KOPT-K1 (cell line): ENCODE data around the gene MRPS11.
"Not testable (repeated sequence)": the region's sequence is repeated elsewhere in the genome, so short reads cannot be mapped to it uniquely, and the experiment has no call there.

Experiments used
- H3K27ac ChIP-seq: fragments of 200-600 bp; sonication (generic); 2 replicates; pipeline ENCODE4 v1.5.1; 2016; ENCODE audit warnings: antibody characterized with exemption, mild to moderate bottlenecking, low read depth, low read length; ENCODE audit not compliant: poor library complexity, severe bottlenecking
- H3K36me3 ChIP-seq: fragments of 200-600 bp; sonication (generic); 2 replicates; pipeline ENCODE4 v1.5.1; 2017; ENCODE audit warnings: antibody characterized with exemption, mild to moderate bottlenecking, low read length, moderate library complexity; ENCODE audit not compliant: insufficient read depth
- H3K9me3 ChIP-seq: fragments of 200-600 bp; sonication (generic); 2 replicates; pipeline ENCODE4 v1.5.1; 2017; ENCODE audit warnings: antibody characterized with exemption, low read length, mild to moderate bottlenecking; ENCODE audit not compliant: insufficient read depth, poor library complexity, severe bottlenecking

The MRPS11 gene

GRCh38 chr15:88467073-88467934, at the start of gene MRPS11, which contains the start of gene MRPL46:
Gene MRPS11 (plus strand): TSS chr15:88467708. CDS start chr15:88467718, 10 bp downstream.
Gene MRPL46 (minus strand): TSS chr15:88467388. CDS start chr15:88467377, 11 bp downstream.
- peaks cover 65% of the 10 kb centered on the region for H3K36me3 ChIP-seq
- peak within 1 kb of the TSS; percentile 95 for H3K27ac ChIP-seq

GRCh38 chr15:88419830-88420229, 47.7 kb upstream of the MRPS11 start:
- no peak overlapping the region for H3K27ac ChIP-seq
- H3K36me3 ChIP-seq = no peaks in the 10 kb centered on the region
- no peaks in the 10 kb centered on the region for H3K9me3 ChIP-seq

More at GRCh38 chr15:88467073-88467934, at the start of gene MRPS11, which contains the start of gene MRPL46:
- no peaks in the 10 kb centered on the region for H3K9me3 ChIP-seq

GRCh38 chr15:88423331-88423730, 44.2 kb upstream of the MRPS11 start:
- no peaks in the 10 kb centered on the region for H3K9me3 ChIP-seq
- no peaks in the 10 kb centered on the region for H3K36me3 ChIP-seq
- H3K27ac ChIP-seq = no peak overlapping the region

- Histone ChIP-seq H3K27ac (no peak overlapping the region), H3K36me3 (no peaks in the 10 kb centered on the region), H3K9me3 (no peaks in the 10 kb centered on the region)
Measured at GRCh38 chr15:88426304-88426703, 41.2 kb upstream of the MRPS11 start.

- Histone ChIP-seq H3K27ac (no peak overlapping the region), H3K9me3 (no peaks in the 10 kb centered on the region), H3K36me3 (no peaks in the 10 kb centered on the region)
Measured at GRCh38 chr15:88428053-88428452, 39.5 kb upstream of the MRPS11 start.

- Histone ChIP-seq H3K27ac (no peak overlapping the region), H3K9me3 (no peaks in the 10 kb centered on the region), H3K36me3 (no peaks in the 10 kb centered on the region)
Measured at GRCh38 chr15:88428805-88429605, 38.5 kb upstream of the MRPS11 start.

- Histone ChIP-seq H3K36me3 (no peaks in the 10 kb centered on the region), H3K9me3 (no peaks in the 10 kb centered on the region), H3K27ac (no peak overlapping the region)
Measured at GRCh38 chr15:88430051-88430450, 37.5 kb upstream of the MRPS11 start.

GRCh38 chr15:88431441-88431840, 36.1 kb upstream of the MRPS11 start:
- Histone ChIP-seq H3K36me3 (no peaks in the 10 kb centered on the region), H3K27ac (no peak overlapping the region), H3K9me3 (no peaks in the 10 kb centered on the region)

- H3K27ac ChIP-seq = no peak overlapping the region
- no peaks in the 10 kb centered on the region for H3K9me3 ChIP-seq
- no peaks in the 10 kb centered on the region for H3K36me3 ChIP-seq
Measured at GRCh38 chr15:88433046-88433685, 34.3 kb upstream of the MRPS11 start.

- H3K9me3 ChIP-seq, H3K27ac ChIP-seq, H3K36me3 ChIP-seq: not testable (repeated sequence)
Measured at GRCh38 chr15:88434106-88434505, 33.4 kb upstream of the MRPS11 start.

GRCh38 chr15:88438181-88438580, 29.3 kb upstream of the MRPS11 start:
- no peak overlapping the region for H3K27ac ChIP-seq
- H3K36me3 ChIP-seq = no peaks in the 10 kb centered on the region
- H3K9me3 ChIP-seq = peaks cover under 1% of the 10 kb centered on the region

- H3K27ac ChIP-seq = no peak overlapping the region
- peaks cover 15% of the 10 kb centered on the region for H3K9me3 ChIP-seq
- H3K36me3 ChIP-seq = no peaks in the 10 kb centered on the region
Measured at GRCh38 chr15:88440021-88440420, 27.5 kb upstream of the MRPS11 start.

- H3K36me3 ChIP-seq = no peaks in the 10 kb centered on the region
- H3K9me3 ChIP-seq = peaks cover 15% of the 10 kb centered on the region
- no peak overlapping the region for H3K27ac ChIP-seq
Measured at GRCh38 chr15:88441076-88441730, 26.3 kb upstream of the MRPS11 start.

GRCh38 chr15:88447206-88447605, 20.3 kb upstream of the MRPS11 start:
- Histone ChIP-seq H3K9me3 (peaks cover 15% of the 10 kb centered on the region), H3K27ac (no peak overlapping the region), H3K36me3 (no peaks in the 10 kb centered on the region)
